OCI-LY1 (cell line): ENCODE results near the gene SOX12.

Experiments used
- CTCF ChIP-seq: fragments of 200-600 bp; sonication (generic), shearing (Covaris generic); IDR thresholded peaks from 2 replicates; pipeline ENCODE4 v1.5.1; 2017; ENCODE audit warnings: mild to moderate bottlenecking, antibody characterized with exemption, low read length, moderate library complexity, mixed read lengths
- EZH2 ChIP-seq: fragments of 200-600 bp; sonication (generic), shearing (Covaris generic); IDR thresholded peaks from 2 replicates; pipeline ENCODE4 v1.8.0; 2017; ENCODE audit warnings: borderline replicate concordance, mixed run types, mild to moderate bottlenecking, antibody characterized with exemption, low read length, moderate library complexity, mixed read lengths

- no peak for TF ChIP-seq CTCF
- TF ChIP-seq EZH2: no peak
Measured at GRCh38 chr20:378961-379336, 53.6 kb downstream of the SOX12 start.
